Measurements from ENCODE around the gene TENM3.

TENM3 gene

DNA sequence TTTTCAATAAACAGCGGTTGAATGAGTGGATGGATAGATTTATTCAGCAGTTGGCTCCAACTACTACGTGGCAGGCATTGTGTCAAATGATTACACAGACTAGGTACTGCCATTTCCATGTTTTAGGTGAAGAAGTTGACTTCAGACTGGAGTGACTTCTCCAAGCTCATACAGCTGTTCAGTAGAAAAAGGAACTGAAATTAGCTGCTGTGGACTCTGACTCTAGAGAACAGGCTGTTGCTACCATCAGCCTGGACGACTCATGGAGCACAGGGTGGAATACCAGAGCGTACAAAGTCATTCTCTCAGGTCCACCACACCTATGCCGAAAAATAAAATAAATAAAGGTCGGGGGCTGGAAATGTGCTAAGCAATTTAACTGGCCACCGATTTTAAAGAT is 45.3 kb downstream of the TENM3 start:
- no peak for DNase-seq (ENCODE audit: low read depth)

- no peak for DNase-seq (ENCODE audit: low read depth)
These were observed 46.6 kb downstream of the TENM3 start for GRCh38 chr4:182289809-182290208.

GRCh38 chr4:182291175-182291574 is 48.0 kb downstream of the TENM3 start:
- no peak for DNase-seq (ENCODE audit: low read depth)

DNA sequence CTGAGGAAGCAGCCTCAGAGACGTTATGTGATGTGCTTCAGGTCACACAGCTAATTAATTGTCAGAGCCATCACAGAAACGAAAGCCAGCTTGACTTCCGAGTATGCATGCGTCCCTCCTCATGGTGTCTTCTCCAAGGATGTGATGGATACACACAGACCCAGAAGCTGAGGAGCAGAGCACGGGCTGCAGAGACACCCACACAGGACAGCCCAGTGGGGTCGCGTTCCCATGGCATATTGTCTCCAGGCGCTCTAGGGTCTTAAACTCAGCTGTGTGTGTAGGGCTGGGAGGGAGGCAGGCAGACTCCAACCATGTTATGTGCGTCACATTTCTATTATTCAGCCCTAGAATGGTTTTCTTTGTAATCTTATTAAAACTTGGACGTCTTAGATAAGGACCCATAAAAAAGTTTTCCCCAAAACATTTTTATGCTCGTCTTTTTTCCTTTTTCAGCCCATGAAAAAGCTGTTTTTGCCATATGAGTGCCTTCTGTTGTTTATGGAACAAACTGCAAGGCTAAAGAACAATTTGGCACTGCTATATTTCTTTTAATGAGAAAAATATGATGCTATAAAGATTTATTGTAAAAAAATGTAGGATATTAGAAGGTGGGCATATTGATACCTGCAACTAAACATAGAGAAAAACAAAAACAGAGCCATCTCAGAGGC is 48.5 kb downstream of the TENM3 start:
- DNase-seq (ENCODE audit: low read depth): no peak

- DNase-seq (ENCODE audit: low read depth): no peak
These were observed 49.4 kb downstream of the TENM3 start for GRCh38 chr4:182292612-182293011.

DNA sequence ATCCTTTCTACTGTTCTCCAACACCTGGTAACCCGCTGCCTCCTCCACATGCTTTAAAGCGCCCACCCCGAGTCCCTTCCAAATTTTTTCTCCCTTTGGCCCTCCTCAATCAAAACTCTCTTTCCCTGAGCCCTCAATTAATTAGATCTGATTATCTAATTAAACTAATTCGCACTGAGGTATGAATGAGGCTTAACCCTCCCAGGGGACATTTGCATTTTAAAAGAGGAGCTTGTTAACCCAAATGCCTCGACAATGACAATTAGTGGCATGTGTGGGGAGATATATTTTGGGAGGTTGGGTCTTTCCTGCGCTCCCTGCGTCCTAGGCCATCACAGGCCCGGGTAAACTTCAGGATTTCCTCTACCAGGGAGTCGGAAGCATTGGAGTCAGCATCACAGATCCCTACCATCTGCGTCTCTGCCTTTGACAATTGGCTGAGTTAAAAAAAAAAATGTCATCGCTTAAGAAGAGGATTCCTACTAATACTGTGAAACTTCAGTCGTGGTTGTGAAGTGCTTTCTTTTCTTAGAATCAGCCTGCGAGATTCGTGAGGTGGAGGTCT is 50.6 kb downstream of the TENM3 start:
- DNase-seq (ENCODE audit: low read depth): no peak

DNA sequence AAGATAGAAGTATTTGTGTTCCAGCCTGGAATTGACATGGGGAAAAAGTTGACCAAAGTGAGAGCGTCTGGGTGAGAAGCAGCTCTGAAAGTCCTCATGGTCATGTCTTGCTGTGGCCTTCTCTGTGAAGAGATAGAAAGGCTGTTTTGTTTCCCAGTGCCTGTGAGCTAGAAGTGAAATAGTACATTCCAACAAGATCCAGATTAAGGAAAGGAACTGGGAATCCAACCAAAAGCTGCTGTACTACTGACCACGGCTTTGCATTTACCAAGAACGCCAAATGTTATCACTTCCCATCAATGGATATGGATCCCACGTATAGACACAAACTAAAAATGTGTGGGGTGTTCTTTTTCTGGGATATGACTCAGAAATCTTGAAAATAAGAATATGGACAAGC is 51.2 kb downstream of the TENM3 start:
- DNase-seq (ENCODE audit: low read depth): no peak

DNA sequence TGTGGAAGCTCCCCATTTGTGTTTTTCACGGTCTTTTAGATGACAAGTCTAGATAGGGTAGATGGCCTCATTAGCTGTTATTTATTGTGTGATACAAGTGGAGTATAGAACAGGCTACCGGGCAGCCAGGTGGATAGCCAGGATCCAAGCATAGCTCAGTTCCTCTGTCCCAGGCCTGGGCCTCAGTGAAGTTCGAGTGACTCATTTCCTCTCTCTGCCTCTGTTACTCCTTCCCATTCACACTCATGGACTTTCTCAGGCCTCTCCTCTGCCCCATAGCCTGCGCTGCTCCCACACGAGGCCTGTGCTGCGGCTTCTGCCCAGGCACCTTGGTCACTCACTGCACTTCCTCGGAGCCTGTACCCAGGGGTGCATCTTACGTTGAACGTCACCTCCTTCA is 54.5 kb downstream of the TENM3 start:
- DNase-seq (ENCODE audit: low read depth): no peak

DNA sequence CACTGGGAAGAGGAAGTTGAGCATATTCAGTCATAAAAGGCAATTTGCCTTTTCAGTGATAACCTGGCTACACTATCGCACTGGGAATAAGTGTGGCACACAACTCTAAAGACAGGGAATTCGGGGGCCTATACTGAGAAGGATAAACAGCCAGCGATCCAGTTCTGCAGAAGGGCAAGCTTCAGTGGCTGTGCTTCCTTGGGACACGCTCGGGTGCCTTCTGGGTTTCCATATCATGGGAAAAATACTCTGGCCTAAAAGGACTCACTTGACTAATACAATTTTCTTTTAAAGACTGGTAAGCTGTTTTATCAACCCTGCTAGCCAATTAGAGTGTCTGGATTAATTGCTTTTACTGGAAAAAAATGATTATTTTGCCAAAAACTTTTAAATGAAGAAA is 58.5 kb downstream of the TENM3 start:
- DNase-seq (ENCODE audit: low read depth): no peak

DNA sequence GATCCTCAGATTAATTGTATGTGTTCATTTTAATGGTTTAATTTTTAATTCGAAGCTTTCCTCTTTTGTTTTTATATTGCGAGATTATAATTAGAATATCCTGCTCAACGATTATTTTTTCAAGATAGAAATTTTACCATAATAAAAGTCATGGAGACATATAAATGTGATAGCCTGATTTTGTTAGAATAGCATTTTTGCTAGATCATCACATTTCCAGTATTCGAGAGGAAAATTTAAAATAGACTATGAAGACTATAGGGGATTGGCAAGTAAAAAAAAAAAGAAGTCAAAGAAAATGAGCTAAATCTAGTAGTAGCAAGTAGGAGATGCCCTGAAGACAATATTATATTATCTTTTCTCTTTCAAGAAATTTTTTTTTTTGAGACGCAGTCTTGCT is 60.6 kb downstream of the TENM3 start:
- no peak for DNase-seq (ENCODE audit: low read depth)

GRCh38 chr4:182306792-182307507 is 63.7 kb downstream of the TENM3 start:
- DNase-seq (ENCODE audit: low read depth): no peak

DNA sequence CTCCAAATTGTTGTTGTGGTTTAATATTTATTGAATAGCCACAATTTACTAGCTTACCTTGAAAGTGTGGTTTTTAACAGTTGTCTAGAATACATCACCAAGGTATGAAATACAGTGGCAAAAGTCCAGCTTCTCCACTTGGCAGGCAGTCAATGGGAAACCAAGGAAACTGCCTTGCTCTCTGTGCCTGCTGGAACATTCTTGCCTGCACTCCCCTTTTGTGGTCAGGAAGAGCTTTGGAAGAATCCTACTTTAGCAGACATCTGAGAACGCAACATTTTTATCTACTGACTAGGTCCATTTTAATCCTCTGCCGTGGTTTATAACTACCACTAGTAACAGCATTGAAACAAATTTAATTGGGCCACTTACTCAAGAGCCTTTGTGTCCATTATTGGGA is 64.5 kb downstream of the TENM3 start:
- peak; percentile 64 for DNase-seq (ENCODE audit: low read depth)

GRCh38 chr4:182309877-182310276 is 66.7 kb downstream of the TENM3 start:
- DNase-seq (ENCODE audit: low read depth): no peak

GRCh38 chr4:182310316-182310715 is 67.1 kb downstream of the TENM3 start:
- no peak for DNase-seq (ENCODE audit: low read depth)

DNA sequence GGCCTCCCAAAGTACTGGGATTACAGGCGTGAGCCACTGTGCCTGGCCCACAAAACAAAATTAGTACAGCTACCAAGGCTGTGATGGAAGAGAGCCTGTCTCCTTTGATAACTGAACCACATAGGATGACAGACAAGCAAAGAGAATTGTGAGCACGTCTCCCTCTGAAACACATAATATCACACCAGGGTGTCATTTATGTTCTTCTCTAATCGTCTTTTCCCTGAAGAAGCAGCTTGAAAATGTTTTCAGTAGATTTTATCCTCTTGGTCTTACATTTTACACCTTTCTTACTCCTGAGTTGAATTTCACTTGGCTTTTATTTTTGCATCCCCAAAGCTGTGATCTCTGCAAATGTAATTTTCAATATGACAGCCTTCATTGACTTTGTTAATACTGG is 67.8 kb downstream of the TENM3 start:
- DNase-seq (ENCODE audit: low read depth): no peak

DNA sequence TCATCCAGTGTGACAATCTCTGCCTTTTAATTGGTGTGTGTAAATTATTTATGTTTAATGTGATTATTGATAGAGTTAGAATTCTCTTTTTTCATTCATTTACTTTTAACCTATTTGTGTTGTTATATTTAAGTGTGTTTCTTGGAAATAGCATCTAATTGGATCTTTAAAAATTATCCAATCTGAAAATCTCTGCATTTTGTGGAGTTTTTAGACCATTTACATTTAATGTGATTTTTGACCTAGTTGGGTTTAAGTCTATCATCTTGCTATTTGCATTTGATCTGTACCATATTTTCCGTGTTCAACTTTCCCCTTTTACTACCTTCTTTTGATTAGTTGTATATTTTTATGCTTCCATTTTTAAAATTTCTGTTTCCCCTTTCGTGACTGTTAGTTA is 71.3 kb downstream of the TENM3 start:
- no peak for DNase-seq (ENCODE audit: low read depth)

- DNase-seq (ENCODE audit: low read depth): no peak
These were observed 75.1 kb downstream of the TENM3 start for GRCh38 chr4:182318256-182318655.

DNA sequence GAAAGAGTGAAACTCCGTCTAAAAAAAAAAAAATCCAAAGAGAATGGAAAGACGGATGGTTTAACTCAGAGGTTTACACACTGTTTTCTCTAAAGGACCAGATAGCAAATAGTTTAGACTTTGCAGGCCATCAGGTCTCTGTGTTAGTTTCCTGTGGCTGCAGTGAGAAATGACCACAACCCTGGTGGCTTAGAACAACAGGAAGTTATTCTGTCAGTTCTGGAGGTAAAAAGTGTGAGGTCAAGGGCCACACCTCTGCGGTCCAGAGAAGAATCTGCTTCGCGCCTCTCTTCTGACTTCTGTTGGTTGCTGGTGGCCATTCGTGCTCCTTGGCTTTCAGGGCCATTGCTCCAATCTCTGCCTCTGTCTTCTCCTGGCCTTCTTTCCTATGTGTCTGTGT is 76.9 kb downstream of the TENM3 start:
- DNase-seq (ENCODE audit: low read depth): no peak

GRCh38 chr4:182320580-182320979 is 77.4 kb downstream of the TENM3 start:
- DNase-seq (ENCODE audit: low read depth): no peak

- DNase-seq (ENCODE audit: low read depth): no peak
These were observed 81.1 kb downstream of the TENM3 start for GRCh38 chr4:182324282-182324681.

- no peak for DNase-seq (ENCODE audit: low read depth)
These were observed 82.2 kb downstream of the TENM3 start for GRCh38 chr4:182325397-182325796.

DNA sequence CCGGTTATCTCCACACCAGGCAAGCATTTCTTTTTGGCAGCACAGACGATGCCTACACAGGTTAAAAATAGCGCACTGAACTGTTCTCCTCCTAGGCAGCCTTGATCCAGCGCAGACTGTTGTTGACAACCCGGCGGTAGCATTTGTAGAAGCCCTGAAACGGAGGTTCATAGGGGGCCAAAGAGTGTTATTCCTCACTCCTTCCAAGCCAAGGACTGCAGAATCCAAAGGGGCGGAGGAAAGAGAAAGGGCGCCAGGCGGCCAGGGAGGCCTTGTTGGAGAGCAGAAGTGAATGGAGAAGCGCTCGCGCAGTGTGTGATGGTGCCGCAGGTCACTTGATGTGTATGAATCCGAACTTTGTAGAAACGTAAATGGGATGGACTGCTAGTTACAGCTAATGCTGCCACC is 82.7 kb downstream of the TENM3 start:
- no peak for DNase-seq (ENCODE audit: low read depth)

DNA sequence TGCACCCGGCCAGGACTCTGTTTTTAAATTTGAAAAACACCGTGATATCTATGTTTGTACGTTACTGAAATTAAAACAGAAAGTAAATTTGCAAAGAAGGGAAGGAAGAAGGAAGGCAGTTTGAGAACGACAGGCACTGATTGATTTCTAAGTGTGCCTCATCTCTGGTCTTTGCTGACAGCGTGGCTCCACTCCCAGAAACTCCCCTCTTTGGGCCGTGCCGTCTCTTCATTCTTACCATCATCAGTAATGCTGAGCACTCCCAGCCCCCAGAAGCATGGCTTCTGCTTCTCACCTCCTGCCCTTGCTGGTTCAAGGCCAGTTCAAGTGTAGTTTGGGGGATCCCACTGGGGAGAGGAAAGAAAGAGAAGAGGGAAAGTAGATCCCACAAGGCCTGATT is 85.3 kb downstream of the TENM3 start:
- no peak for DNase-seq (ENCODE audit: low read depth)

DNA sequence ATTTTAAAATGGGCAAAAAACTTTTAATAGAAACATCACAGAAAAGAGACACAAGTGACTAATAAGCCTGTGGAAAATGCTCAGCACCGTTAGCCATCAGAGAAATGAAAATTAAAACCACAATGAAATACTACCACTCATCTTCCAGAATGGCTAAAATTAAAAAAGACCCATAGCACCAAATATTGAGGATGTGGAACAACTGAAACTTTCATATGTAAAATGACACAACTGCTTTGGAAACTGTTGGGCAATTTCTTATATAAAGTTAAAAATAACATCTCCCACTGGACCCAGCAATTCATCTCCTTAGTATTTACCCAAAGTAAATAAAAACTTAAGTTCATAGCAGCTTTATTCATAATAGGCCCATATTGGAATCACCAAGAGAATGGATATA is 94.2 kb downstream of the TENM3 start:
- no peak for DNase-seq (ENCODE audit: low read depth)
